HG03565 (cell line): ENCODE measurements around the gene SULT6B1.
"Not testable (repeated sequence)": the region's sequence is repeated elsewhere in the genome, so short reads cannot be mapped to it uniquely, and the experiment has no call there.

Experiments
- ATAC-seq: cut with Tn5 transposase; IDR thresholded peaks from one replicate; pipeline ENCODE4 v1.9.1; 2021; ENCODE audit warnings: mild to moderate bottlenecking, moderate library complexity; ENCODE audit not compliant: unreplicated experiment

SULT6B1 gene

GRCh38 chr2:37196320-37197195 lies 8.1 kb upstream of the SULT6B1 start, which contains the start of gene CEBPZOS:
Gene CEBPZOS (plus strand): TSS chr2:37196496. CDS start chr2:37199705, 3,209 bp downstream.
- ATAC-seq, result peak; percentile 55

DNA sequence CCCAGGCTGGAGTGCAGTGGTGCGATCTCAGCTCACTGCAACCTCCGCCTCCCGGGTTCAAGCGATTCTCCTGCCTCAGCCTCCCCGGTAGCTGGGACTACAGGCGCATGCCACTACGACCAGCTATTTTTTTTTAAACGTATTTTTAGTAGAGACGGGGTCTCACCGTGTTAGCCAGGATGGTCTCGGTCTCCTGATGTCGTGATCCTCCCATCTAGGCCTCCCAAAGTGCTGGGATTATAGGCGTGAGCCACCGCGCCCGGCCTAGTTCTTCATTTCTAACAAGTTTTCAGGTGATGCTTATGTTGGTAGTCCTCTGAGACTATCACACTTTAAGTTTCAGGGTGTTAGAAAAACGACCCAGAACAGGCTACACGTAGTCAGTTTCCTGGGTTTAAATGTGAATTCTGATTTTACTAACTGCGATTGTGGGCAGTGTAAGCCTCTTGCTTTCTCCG lies 7.4 kb upstream of the SULT6B1 start:
- ATAC-seq, result not testable (repeated sequence)

DNA sequence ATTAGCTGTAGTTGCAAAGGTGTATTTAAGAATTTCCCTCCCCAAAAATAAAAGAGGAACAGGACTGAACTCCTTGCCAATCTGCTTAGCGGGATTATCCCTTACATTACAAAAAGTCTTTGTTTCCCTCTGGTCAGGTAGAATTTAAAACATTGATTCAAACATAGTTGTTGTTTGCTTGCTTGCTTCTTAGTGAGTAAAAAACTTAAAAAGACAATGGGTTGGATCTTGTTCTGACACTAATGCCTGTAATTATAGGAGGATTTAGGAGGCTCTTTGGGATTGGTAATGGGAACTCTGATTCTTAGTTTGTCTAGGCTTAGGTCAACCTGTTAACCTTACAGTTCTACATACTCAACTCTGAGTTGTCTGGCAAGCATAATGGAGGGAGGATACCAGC lies 4.1 kb upstream of the SULT6B1 start:
- ATAC-seq, result no peak

DNA sequence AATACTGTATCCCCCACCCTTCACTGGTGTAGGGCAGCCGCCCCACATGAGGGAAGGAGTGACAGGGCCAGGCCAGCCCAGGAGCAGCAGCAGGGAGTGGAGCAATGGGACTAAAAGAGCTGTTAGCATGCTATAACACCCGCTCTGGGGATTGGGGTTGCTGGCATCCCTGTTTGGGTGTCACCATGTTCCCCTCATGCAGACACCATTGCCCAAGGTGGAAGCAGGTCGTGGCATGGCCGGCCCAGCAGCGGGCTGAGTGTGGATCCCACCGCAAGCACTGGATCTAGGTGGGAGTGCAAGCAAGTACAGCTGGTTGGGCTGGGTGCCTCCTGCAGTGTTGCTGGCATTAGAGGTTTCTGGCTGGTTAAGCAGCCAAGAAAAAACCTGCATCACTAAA lies 3.3 kb upstream of the SULT6B1 start:
- ATAC-seq, result no peak

DNA sequence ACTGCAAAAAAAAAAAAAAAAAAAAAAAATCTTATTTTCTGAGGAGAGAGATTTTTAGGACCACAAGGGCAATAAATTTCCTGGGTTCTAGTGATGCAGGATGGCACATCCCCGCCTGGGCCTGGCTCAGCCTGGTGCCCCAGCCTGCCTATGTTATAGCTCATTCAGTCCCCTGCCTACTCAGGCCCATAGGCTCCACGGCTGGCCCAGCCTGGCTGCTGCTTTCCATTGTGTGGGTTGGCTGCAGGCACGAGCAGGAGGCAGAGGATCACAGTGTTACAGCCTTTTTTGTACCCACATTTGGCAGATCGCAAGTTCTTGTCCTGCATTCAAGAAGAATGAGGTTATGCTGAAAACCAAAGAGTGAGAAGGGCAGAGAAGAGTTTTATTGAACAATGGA lies 2.8 kb upstream of the SULT6B1 start:
- ATAC-seq, result no peak

GRCh38 chr2:37190290-37190689 lies 1.8 kb upstream of the SULT6B1 start:
- ATAC-seq, result no peak

- ATAC-seq, result no peak
Observed at GRCh38 chr2:37189452-37190153, 1.1 kb upstream of the SULT6B1 start.

GRCh38 chr2:37181726-37182684 lies 6.5 kb downstream of the SULT6B1 start:
- ATAC-seq, result no peak

DNA sequence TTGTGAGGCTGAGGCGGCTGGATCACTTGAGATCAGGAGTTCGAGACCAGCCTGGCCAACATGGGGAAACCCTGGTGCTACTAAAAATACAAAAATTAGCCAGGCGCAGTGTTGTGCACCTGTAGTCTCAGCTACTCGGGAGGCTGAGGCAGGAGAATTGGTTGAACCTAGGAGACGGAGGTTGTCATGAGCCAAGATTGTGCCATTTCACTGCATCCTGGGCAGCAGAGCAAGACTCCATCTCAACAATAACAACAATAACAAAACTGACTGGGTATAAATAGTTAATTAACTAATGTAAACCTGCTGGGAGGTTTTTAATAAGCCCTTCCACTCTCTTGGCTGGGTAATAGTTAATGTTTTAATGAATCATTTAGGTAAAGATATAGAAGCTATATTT lies 7.8 kb downstream of the SULT6B1 start:
- no peak for ATAC-seq

DNA sequence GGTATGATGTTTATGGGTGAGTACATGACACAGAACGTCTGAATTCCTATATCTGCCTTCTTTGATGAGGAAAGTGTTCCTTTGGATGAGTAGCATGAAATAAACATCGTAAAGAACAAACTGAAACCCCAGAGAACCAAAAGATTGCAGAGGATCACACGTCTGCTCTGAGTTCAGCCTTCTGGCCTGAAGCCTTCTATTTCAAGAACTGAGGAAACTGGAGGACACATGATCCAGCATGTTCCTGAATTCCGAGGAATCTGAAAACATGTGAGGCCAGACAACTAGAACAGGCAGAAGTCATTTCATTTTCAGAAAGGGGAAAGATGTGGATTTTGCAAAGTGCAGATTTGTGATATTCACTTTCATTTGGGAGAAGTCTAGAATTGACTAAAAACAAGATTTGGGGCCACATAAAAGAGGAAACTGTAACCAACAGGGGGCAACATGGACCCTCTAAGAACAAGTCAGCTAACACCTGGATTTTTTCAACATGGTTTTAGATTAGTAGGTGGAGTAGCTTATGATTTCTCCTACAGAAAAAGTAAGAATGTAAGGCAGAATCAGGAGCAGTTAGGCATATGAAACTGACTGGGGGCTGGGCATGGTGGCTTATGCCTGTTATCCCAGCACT lies 8.3 kb downstream of the SULT6B1 start:
- no peak for ATAC-seq

GRCh38 chr2:37173741-37174140 lies 14.7 kb downstream of the SULT6B1 start:
- ATAC-seq, result no peak

GRCh38 chr2:37171624-37171950 lies 16.9 kb downstream of the SULT6B1 start:
- no peak for ATAC-seq

DNA sequence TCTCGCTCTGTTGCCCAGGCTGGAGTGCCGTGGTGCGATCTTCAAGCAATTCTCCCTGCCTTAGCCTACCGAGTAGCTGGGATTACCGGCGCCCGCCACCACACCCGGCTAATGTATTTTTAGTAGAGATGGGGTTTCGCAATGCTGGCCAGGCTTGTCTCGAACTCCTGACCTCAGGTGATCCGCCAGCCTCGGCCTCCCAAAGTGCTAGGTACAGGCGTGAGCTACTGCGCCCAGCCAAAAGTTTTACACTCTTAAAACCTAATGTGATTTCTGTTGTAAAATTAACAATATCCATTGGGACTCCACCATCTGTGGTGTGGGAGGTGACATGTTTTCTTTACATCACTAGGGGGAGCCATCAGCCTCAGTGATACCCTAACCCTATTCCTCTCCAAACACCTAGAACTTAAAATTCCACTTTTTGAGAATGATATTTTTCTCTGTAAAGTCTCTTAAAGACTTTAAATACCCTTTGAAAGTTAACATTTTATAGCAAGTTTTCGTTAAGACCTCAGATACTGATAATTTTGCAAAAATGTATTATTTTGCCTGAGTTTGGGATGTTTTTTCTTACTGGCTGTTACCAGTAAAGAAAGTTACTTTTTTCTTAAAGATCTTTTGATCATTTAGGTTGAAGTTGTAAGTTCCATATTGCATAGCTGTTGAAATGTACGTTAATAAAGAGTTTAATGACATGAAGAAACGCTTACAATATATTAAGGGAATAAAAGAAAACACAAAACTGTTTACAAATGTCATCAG lies 20.1 kb downstream of the SULT6B1 start:
- ATAC-seq, result no peak

- no peak for ATAC-seq
Observed at GRCh38 chr2:37167636-37168180, 20.8 kb downstream of the SULT6B1 start.

DNA sequence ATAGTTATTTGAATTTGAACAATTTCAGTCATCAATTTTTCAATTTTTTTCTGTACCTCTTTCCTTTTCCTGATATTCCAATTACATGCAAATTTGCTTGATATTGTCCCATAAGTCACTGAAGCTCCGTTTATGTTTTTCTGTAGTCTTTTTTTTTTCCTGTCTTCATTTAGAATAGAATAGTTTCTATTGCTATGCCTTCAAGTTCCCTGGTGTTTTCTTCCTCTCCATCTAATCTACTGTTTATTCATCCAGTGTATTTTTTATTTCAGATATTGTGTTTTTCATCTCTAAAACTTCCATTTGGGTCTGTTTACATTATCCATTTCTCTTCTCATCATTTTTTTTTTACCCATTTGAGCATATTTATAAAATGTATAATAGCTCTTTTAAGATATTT lies 23.7 kb downstream of the SULT6B1 start:
- no peak for ATAC-seq

DNA sequence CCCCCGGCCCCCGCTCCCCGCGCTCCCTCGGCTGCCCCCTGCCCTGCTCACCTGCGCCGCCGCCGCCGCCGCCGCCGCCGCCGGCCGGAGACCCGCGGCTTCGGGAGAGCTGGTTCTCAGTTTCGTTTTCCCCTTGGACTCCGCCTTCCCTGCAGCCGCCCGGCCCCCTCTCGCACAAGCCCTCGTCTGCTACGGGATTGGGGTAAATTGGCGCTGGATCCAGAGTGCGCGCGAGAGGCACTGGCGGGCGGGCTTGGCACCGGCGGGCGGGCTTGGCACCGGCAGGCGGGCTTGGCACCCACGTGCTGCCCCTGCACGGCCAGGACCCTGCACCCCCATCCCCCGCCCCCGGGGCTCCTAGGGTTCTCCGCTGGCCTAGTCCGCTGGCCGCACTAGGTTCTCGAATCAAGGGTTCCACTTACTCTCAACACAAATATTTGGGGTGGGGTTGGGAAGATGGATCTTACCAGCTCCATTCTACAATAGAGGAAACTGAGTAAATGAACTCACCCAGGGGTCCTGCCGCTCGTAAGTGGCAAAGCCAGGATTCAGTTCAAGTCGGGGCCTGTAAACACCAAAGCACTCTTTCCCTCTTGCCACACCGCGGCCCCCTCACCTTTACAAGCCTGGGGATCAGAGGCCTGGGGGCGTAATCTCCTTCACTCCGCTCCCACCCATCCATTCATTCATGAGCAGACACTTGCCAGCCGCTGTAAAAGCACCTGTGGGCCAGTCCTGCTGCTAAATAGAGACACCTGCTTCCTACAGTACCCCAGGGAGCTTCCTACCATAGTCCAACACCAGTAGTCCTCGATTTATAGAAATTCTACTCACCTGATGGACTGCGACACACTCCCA lies 31.4 kb downstream of the SULT6B1 start, which contains the start of gene EIF2AK2:
Gene EIF2AK2 (minus strand): TSS at position 124 of the 858 bp plus-strand sequence. CDS start 9,174 bp downstream, outside the sequence.
- ATAC-seq, result peak; percentile 77

DNA sequence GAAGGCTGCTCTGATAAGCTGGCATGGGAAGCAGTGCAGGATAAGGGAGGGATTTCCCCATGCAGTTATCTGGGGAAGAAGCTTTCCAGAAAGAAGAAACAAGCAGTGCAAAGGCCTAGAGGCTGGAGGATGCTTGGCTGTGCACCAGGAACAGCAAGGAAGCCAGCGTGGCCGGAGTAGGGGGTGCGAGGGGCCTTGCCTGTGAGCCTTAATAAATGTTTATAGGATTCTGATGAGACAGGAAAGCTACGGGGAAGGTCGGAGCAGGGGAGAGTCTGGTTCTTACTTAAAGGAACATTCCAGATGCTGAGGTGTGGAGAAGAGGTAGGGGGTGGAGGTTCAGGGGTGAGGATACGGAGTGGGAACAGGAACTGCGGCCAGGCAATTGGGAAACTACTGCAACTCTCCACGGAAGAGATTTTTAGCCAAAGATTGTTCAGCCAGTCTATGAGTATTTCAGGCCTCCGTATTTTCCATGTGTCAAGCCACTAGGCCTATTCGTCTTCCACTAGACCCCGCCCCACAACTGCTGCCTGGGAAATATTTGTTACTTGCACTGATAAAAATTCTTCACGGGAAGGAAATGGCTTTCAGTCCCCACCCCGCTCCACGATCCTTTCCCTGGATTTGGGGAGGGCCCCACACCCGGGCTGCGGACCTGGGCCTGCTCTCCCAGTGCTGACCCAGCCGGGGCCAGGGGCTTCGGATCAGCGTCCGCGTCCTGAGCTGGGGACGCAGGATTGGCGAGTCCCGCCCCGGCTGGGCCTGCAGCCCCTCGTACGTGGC lies 32.2 kb downstream of the SULT6B1 start:
- peak; percentile 10 for ATAC-seq

- no peak for ATAC-seq
Observed at GRCh38 chr2:37154785-37155184, 33.7 kb downstream of the SULT6B1 start.
